ENCODE measurements around the gene TMEM163.
"Not testable (repeated sequence)": the region's sequence is repeated elsewhere in the genome, so short reads cannot be mapped to it uniquely, and the experiment has no call there.

TMEM163 gene

DNA sequence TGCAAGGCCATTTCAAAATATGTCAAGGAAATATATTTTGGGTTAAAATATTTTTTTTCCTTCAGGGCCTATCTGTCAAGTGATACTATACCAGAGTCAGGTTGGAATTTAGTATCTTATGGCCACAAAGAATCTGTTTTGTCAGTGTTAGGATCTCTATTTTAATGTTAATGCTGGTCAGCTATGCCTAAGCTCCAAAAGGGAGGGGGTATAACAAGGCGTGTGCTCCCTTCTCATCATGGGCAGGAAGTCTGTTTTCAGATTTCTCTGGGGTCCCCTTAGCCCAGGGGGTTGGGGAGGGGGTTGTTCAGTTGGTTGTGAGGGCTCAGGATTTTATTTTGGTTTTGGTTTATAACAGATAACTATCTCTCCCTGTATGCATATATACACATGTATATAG is 126.4 kb downstream of the TMEM163 start:
- DNase-seq (ENCODE audit: insufficient read length, low spot score) (no peak), FAIRE-seq (no peak)
- TF ChIP-seq, protein P1, sequence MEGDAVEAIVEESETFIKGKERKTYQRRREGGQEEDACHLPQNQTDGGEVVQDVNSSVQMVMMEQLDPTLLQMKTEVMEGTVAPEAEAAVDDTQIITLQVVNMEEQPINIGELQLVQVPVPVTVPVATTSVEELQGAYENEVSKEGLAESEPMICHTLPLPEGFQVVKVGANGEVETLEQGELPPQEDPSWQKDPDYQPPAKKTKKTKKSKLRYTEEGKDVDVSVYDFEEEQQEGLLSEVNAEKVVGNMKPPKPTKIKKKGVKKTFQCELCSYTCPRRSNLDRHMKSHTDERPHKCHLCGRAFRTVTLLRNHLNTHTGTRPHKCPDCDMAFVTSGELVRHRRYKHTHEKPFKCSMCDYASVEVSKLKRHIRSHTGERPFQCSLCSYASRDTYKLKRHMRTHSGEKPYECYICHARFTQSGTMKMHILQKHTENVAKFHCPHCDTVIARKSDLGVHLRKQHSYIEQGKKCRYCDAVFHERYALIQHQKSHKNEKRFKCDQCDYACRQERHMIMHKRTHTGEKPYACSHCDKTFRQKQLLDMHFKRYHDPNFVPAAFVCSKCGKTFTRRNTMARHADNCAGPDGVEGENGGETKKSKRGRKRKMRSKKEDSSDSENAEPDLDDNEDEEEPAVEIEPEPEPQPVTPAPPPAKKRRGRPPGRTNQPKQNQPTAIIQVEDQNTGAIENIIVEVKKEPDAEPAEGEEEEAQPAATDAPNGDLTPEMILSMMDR (IDR thresholded peaks at IDR 0.05; ENCODE audit: insufficient read depth, missing control alignments): no peak

DNA sequence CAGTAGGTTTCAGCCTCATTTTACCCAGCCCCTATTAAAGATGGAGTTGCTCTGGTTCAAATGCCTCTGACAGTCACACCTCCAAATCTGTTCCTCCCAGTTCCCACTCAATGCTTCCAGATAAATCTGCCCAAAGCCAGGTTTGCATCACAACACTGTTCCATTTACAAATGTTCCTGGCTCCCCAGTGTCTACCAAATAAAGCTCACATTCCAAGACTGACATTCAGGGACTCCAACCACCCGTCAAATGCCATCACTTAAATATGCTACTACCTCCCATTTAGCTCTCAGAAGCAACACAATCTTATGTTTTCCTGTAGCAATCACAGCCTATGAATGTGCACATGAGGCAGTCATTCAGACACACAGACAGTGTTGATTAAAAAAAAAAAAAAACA is 127.3 kb downstream of the TMEM163 start:
- no peak for DNase-seq (ENCODE audit: insufficient read length, low spot score)
- FAIRE-seq: no peak
- TF ChIP-seq, protein P1 (IDR thresholded peaks at IDR 0.05; ENCODE audit: insufficient read depth, missing control alignments): no peak

DNA sequence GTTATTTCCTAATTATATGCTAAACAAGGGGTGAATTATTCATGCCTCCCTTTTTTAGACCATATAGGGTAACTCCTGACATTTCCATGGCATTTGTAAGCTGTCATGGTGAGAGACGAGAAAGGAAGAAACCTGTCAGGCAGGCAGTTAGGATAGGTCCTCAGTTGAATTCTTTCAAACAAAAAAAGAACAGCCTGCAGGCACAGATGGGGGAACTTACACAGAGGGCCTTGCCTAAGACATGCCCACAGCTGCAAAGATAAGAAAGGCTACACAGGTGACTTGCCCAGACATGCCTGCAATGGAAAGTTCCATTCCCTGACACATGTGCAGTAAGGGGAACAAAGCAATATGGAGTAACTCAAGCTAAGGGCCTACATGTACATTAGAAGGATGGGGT is 128.1 kb downstream of the TMEM163 start:
- DNase-seq (ENCODE audit: insufficient read length, low spot score) (no peak), FAIRE-seq (no peak)
- TF ChIP-seq, protein P1 (IDR thresholded peaks at IDR 0.05; ENCODE audit: insufficient read depth, missing control alignments): no peak

DNA sequence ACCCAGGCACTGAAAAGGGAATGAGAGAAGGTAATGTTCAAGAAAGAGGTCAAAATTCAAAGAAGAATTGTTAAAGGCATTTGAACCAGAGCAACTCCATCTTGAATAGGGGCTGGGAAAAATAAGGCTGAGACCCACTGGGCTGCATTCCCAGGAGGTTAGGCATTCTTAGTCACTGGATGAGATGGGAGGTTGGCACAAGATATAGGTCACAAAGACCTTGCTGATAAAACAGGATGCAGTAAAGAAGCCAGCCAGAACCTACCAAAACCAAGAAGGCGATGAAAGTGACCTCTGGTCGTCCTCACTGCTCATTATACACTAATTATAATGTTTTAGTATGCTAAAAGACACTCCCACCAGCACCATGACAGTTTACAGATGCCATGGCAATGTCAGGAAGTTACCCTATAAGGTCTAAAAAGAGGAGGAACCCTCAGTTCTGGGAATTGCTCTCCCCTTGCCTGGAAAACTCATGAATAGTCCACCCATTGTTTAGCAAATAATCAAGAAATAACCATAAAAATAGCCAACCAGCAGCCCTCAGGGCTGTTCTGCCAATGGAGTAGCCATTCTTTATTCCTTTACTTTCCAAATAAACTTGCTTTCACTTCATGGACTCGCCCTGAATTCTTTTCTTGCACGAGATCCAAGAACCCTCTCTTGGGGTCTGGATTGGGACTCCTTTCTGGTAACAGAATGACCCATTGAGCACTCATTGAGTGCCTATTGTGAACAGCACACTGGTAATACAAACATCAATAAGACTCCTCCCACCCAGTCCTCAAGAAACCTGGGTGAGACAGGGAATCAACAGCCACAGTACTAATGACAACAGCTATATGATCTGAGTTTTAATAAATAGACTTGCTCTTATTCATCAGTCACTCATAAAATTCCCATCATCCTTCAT is 129.4 kb downstream of the TMEM163 start:
- DNase-seq (ENCODE audit: insufficient read length, low spot score); FAIRE-seq: not testable (repeated sequence)

DNA sequence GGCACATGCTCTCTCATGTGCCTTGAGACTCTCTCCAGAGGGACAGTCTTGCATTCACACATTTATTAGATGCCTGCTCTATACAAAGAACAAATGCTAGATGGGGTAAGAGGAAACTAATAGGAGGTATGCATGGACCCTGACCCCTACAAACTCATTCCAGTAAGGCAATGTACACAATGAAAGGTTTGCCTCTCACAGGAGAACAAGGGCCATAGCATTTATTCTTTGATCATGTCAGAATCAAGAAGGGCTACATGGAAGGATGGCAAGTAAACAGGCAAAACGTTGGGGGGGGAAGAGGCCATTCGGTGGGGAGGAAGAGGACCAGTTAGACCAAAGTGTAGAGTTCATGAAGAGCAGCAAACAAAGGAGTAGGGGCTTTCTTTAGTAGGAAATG is 130.2 kb downstream of the TMEM163 start:
- no peak for DNase-seq (ENCODE audit: insufficient read length, low spot score)
- TF ChIP-seq, protein P1 (IDR thresholded peaks at IDR 0.05; ENCODE audit: insufficient read depth, missing control alignments): no peak
- no peak for FAIRE-seq

DNA sequence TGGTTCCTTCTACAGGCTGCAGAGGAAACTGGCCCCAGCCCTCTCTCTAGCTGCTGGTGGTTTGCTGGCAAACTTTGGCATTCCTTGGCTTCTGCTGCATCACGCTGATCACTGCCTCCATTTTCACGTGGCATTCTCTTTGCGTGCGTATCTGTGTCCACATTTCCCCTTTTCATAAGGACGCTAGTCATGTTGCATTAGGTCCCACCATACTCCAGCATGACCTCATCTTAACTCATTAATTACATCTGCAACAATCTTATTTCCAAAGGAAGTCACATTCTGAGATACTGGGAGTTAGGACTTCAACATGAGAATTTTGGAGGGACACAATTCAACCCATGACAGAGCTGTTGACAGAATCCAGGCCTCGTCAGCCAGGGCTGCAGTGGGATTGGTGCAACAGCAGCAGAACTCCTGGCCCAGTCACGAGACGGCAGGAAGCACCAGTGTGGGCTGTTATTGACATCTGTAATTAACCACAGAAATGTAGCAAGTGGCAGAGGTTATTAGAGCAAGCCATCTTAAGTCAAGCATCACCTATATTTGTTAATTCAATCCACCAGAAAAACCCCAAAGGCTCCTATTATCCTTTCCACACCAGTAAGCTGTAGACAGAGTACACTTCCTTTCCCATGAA is 132.4 kb downstream of the TMEM163 start:
- DNase-seq (ENCODE audit: insufficient read length, low spot score): no peak
- no peak for FAIRE-seq
- TF ChIP-seq, protein P1 (IDR thresholded peaks at IDR 0.05; ENCODE audit: insufficient read depth, missing control alignments): no peak

DNA sequence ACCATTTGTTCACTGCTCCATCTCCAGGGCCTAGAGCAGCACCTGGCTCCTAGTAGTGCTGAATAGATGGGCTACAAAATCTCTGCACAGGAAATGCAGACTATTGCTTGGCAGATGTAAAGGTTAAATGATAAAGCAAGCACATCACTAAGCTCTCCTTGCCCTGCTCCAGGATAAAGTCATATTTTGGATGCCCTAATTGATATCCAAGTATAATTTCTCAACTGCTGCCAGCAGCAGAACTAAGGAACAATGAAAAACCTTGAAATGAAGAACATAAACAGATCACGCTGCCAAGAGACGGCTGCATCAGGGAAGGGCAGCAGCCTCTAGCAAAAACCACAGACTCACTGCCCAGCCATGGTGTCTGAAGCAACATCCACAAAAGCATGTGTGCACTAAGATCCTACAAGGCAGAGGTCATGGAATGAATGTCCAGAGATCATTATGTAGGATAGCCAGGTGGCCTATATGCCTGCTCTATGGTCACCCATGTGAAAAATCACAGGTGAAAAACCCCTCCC is 134.7 kb downstream of the TMEM163 start:
- no peak for FAIRE-seq
- TF ChIP-seq, protein P1 (IDR thresholded peaks at IDR 0.05; ENCODE audit: insufficient read depth, missing control alignments): no peak

More for the DNA sequence above, 134.7 kb downstream of the TMEM163 start:
- no peak for DNase-seq (ENCODE audit: insufficient read length, low spot score)

Data from D721Med (cell line).